Right cardiac atrium (tissue), 5 donors: Measurements from ENCODE around the gene PTTG1IP. TPM values are rescaled to one million over a fixed set of nuclear protein-coding genes. Genes with fewer than 3 reads are reported as not detected.

Experiments used
- ATAC-seq, 2 donors: fragments of 200-7000 bp; cut with Tn5 transposase; one replicate each; pipeline versions ENCODE4 v1.8.0 to v1.9.1; 2020; ENCODE audit warnings: moderate library complexity in 2 of 2, mild to moderate bottlenecking in 1 of 2
- DNase-seq, 3 donors: peaks; one replicate each; pipeline ENCODE4 v3.0.0-alpha.2; 2020
- H3K27ac ChIP-seq: one replicate; pipeline ENCODE4 v1.5.1; 2013; ENCODE audit warnings: mild to moderate bottlenecking, low read length, control low read depth, moderate library complexity
- H3K27me3 ChIP-seq: one replicate; pipeline ENCODE4 v1.6.1; 2013; ENCODE audit not compliant: control insufficient read depth, insufficient read depth
- H3K4me1 ChIP-seq: one replicate; pipeline ENCODE4 v1.6.1; 2013; ENCODE audit warnings: low read length; ENCODE audit not compliant: control insufficient read depth, insufficient read depth
- H3K4me3 ChIP-seq: one replicate; pipeline ENCODE4 v1.5.1; 2013; ENCODE audit warnings: low read length, control low read depth
- H3K9me3 ChIP-seq: one replicate; pipeline ENCODE4 v1.6.1; 2013; ENCODE audit warnings: low read length; ENCODE audit not compliant: control insufficient read depth
- WGBS: extraction: QIAGEN DNeasy Blood & Tissue Kit; methylation state at CpG from one replicate; pipeline ENCODE4 v1.1.7; 2013; 5-methylcytosine and 5-hydroxymethylcytosine counted together
- intact Hi-C, 4 donors: fragments of 100-400 bp; cut with DNase I; formaldehyde crosslinking; loops; one replicate each; pipeline versions ENCODE4 v1.11.0 to v1.14.0; 2022 to 2023
- polyA plus RNA-seq: library from polyadenylated mRNA; stranded (reverse); fragments of 200-250 nt; gene quantifications from one replicate; pipeline ENCODE4 v1.2.3, GENCODE V29; 2013
- total RNA-seq, 4 donors: library from RNA; stranded (reverse); fragmentation: NEBNext Ultra II Directional; extraction: Animal tissue kit (Norgen Biotek cat#: 25700); gene quantifications; one replicate each; pipeline ENCODE4 v1.2.1, GENCODE V29; 2021
- donor health status: healthy with polysubstance abuse.
- donor health status: DM: no; HTN: yes; CAD: no.
- donor health status: DM: no; HTN: no; CAD: no.
- donor health status: DM: no; HTN: yes; CAD: no; lungs with severe emphysema.
- donor health status: DM: yes; HTN: yes; CAD: no.

PTTG1IP gene
- total and polyA plus RNA-seq, 5 donors, result 172 to 206 (median 195) TPM

DNA sequence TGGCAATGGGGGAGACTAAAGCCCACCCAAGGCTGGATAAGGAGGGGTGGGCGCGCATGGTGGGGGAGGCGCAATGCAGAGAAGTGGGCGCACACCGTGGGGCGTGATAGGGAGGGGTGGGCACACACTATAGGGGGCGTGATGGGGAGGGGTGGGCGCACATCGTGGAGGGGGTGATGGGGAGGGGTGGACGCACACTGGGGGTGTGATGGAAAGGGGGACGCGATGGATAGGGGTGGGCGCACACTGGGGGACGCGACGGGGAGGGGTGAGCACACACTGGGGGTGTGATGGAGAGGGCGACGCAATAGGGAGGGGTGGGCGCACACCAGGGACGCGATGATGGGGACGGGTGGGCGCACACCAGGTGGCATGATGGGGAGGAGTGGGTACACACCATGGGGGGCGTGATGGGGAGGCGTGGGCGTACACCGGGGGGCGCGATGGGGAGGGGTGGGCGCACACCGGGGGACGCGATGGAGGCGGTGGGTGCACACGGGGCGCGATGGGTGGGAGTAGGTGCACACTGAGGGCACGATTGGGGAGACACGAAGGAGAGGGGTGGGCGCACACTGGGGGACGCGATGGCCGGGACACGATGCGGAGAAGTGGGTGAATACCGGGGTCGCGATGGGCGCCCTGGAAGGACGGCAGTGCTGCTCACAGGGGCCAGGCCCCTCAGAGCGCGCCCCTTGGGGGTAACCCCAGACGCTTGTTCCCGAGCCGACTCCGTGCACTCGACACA, 56.6 kb downstream of the PTTG1IP start:
- Histone ChIP-seq H3K4me3 (peak overlapping the region; percentile 66), H3K27ac (no peak overlapping the region), H3K4me1 (peaks cover 9% of the 10 kb centered on the region), H3K27me3 (no peaks in the 10 kb centered on the region), H3K9me3 (no peaks in the 10 kb centered on the region)
- intact Hi-C loops, result loop anchor here in 3 of 4 donors (5.0 kb wide), 2 partner anchors 35 to 55 kb away; partner anchors contain the start of gene PTTG1IP (in 2 of the 3)
- DNase-seq (peak; percentile 38 to 78 (median 70)), ATAC-seq (peak; percentile 4 to 28)
- WGBS, result 58% methylated on average over 57 of the region's 57 CpGs

GRCh38 chr21:44815852-44816628, 57.5 kb downstream of the PTTG1IP start:
- intact Hi-C loops, result loop anchor here in 3 of 4 donors (5.0 kb wide), 2 partner anchors 36 to 56 kb away; partner anchors contain the start of gene PTTG1IP (in 2 of the 3)
- Histone ChIP-seq H3K9me3 (no peaks in the 10 kb centered on the region), H3K4me1 (peaks cover 9% of the 10 kb centered on the region), H3K4me3 (no peak overlapping the region), H3K27ac (no peak overlapping the region), H3K27me3 (no peaks in the 10 kb centered on the region)
- 64% methylated on average over 10 of the region's 10 CpGs for WGBS
- ATAC-seq (no peak), DNase-seq (peak in 1 of 3 donors; percentile 65)

DNA sequence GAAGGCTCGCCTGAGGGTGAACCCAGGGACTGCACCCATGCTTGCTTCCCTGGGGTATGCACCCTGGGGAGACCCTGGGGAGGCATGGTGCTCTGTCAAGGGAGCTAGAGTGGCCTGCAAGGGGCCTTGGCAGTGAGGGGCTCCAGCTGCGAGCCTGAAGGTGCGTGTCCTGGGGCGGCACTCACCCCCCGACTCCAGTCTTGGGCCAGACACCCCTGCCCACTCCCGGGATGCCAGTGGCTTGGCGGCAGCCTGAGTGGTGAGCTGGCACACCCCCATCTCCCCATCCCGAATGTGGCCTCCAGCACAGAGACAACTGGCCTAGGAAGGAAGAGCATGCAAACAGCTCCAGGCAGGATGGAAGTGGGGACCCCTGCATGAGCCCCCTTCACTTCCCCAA, 58.3 kb downstream of the PTTG1IP start:
- WGBS, result 90% methylated on average over 8 of the region's 8 CpGs
- Histone ChIP-seq H3K9me3 (no peaks in the 10 kb centered on the region), H3K27me3 (no peaks in the 10 kb centered on the region), H3K4me3 (no peak overlapping the region), H3K4me1 (peaks cover 9% of the 10 kb centered on the region), H3K27ac (no peak overlapping the region)
- intact Hi-C loops, result loop anchor here in 3 of 4 donors (5.0 kb wide), 2 partner anchors 37 to 57 kb away; partner anchors contain the start of gene PTTG1IP (in 2 of the 3)
- ATAC-seq (no peak), DNase-seq (peak in 1 of 3 donors; percentile 60)

DNA sequence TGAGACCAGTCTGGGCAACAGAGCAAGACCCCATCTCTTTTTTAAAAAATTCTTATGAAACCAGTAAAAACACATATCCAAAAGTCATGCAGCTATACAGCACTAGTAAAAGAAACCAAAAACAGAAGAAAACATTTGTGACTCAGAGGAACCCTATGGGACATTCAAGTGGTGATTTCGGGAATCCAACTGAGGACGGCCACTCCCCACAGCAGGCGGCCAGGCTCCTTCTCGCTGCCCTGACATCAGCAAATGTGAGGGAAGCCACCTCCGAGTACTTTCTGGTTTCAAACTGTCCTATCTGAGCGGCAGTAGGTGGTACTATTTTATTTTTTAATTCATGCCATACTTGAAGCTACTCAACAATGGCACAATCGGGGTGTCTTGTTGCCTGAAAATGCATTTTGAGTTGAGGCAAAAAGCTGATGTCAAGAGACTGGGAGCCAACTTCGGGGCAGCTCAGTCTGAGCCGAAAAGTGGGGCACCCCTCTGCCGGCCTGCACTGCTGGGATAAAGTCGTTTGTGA, 58.9 kb downstream of the PTTG1IP start:
- no peaks in the 10 kb centered on the region for H3K9me3 ChIP-seq
- 67% methylated on average over 11 of the region's 11 CpGs for WGBS
- no peak overlapping the region for H3K4me3 ChIP-seq
- intact Hi-C loops, result loop anchor here in 3 of 4 donors (5.0 kb wide), 2 partner anchors 38 to 58 kb away; partner anchors contain the start of gene PTTG1IP (in 2 of the 3)
- H3K27ac ChIP-seq, result no peak overlapping the region
- DNase-seq (peak in 1 of 3 donors; percentile 70), ATAC-seq (no peak)
- H3K27me3 ChIP-seq, result no peaks in the 10 kb centered on the region
- H3K4me1 ChIP-seq, result peaks cover 9% of the 10 kb centered on the region

DNA sequence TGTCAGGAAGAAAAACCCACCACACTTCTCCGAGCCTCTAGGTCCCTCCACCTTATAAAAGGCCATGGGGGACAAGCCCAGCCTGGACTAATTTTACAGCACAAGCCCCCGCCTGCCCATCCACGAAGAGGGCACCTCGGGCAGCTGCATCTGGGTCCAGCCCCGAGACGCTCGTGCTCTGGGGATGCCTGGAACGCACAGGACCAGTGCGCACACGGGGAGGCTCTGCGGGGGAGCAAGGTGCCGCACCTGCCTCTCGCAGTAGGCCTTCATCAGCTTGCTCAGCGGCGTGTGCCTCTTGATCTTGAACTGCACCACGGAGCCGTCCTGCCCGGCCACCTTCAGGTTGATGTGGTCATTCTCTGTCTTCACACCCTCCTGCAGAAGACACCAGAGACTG, 59.8 kb downstream of the PTTG1IP start:
- DNase-seq, result no peak
- no peaks in the 10 kb centered on the region for H3K27me3 ChIP-seq
- 89% methylated on average over 18 of the region's 18 CpGs for WGBS
- intact Hi-C loops, result no loop called here
- peaks cover 9% of the 10 kb centered on the region for H3K4me1 ChIP-seq
- ATAC-seq, result no peak
- H3K4me3 ChIP-seq, result no peak overlapping the region
- no peaks in the 10 kb centered on the region for H3K9me3 ChIP-seq
- no peak overlapping the region for H3K27ac ChIP-seq

GRCh38 chr21:44813149-44813548, 60.3 kb downstream of the PTTG1IP start:
- no peak for ATAC-seq
- WGBS, result 93% methylated on average over 10 of the region's 10 CpGs
- intact Hi-C loops, result no loop called here
- Histone ChIP-seq H3K27ac (no peak overlapping the region), H3K4me1 (peaks cover 9% of the 10 kb centered on the region), H3K9me3 (no peaks in the 10 kb centered on the region), H3K27me3 (no peaks in the 10 kb centered on the region), H3K4me3 (no peak overlapping the region)
- no peak for DNase-seq

GRCh38 chr21:44812640-44813039, 60.9 kb downstream of the PTTG1IP start:
- Histone ChIP-seq H3K27ac (no peak overlapping the region), H3K9me3 (no peaks in the 10 kb centered on the region), H3K27me3 (no peaks in the 10 kb centered on the region), H3K4me1 (peaks cover 9% of the 10 kb centered on the region), H3K4me3 (no peak overlapping the region)
- WGBS, result 85% methylated on average over 14 of the region's 14 CpGs
- ATAC-seq (no peak), DNase-seq (no peak)
- intact Hi-C loops, result no loop called here

- intact Hi-C loops, result no loop called here
- no peak for DNase-seq
- WGBS, result 92% methylated on average over 6 of the region's 6 CpGs
Observed at GRCh38 chr21:44810779-44811178, 62.7 kb downstream of the PTTG1IP start.

DNA sequence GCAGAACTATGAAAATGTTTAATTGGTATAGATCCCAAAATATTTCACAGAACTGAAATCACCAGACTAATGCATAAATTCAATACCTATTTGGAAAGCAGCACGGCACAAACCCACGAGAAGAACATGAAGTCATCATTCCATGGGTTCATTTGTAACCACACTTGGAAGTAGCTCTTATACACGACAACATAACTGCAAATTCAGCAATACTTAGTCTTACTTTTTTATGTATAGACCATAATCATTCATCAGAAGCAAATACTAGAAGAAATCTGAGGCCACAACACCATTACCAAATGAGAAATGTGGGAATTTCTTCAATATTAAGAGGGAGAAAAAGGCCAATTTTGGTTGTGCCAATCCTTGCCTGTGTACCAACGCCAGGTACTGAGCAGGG, 67.6 kb downstream of the PTTG1IP start:
- intact Hi-C loops, result loop anchor here (10.0 kb wide), 2 partner anchors 69 to 129 kb away; partner anchors contain the start of gene PTTG1IP (in 1 of the 4)
- no peaks in the 10 kb centered on the region for H3K9me3 ChIP-seq
- H3K4me1 ChIP-seq, result no peaks in the 10 kb centered on the region
- DNase-seq (no peak), ATAC-seq (no peak)
- 91% methylated on average over 4 of the region's 4 CpGs for WGBS
- H3K4me3 ChIP-seq, result no peak overlapping the region
- no peak overlapping the region for H3K27ac ChIP-seq
- no peaks in the 10 kb centered on the region for H3K27me3 ChIP-seq

More at GRCh38 chr21:44810779-44811178, 62.7 kb downstream of the PTTG1IP start:
- no peak overlapping the region for H3K4me3 ChIP-seq
- H3K9me3 ChIP-seq, result no peaks in the 10 kb centered on the region
- peak in 1 of 2 donors; percentile 4 for ATAC-seq
- peaks cover 5% of the 10 kb centered on the region for H3K4me1 ChIP-seq
- H3K27me3 ChIP-seq, result no peaks in the 10 kb centered on the region
- no peak overlapping the region for H3K27ac ChIP-seq

DNA sequence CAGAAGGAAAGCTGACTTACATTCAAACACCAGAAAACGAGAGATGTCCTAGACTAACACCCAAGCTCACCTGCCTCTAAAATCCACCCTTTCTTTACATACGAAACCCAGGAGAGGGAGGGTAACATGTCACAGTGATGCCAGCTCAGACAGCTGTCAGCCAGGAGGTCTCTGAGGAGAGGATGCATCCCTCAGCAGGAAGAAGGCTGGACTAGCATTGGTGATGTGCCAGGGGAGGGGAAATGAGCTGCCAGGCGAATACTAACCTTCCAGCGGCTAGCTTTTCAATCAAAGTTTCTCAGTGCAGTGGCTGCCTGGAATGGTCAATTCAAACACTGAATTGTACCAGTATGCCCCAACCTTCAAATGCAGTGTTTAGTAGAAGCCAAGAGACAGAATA, 68.3 kb downstream of the PTTG1IP start:
- intact Hi-C loops, result loop anchor here (10.0 kb wide), 2 partner anchors 70 to 130 kb away; partner anchors contain the start of gene PTTG1IP (in 1 of the 4)
- Histone ChIP-seq H3K27ac (no peak overlapping the region), H3K9me3 (no peaks in the 10 kb centered on the region), H3K27me3 (no peaks in the 10 kb centered on the region), H3K4me1 (peaks cover 3% of the 10 kb centered on the region), H3K4me3 (no peak overlapping the region)
- DNase-seq (no peak), ATAC-seq (no peak)
- 75% methylated on average over 4 of the region's 4 CpGs for WGBS
